HL-60 (cell line): ENCODE data around the gene TNFAIP8L3.

Experiments
- CTCF ChIP-seq: IDR thresholded peaks from one replicate; pipeline ENCODE4 v1.5.1; 2011; ENCODE audit warnings: low read length, control low read depth, inconsistent platforms; ENCODE audit not compliant: insufficient read depth
- GABPA ChIP-seq: IDR thresholded peaks from 2 replicates; pipeline ENCODE4 v1.6.1; 2012; ENCODE audit warnings: low read depth
- POLR2AphosphoS5 ChIP-seq: IDR thresholded peaks from 2 replicates; pipeline ENCODE4 v1.6.1; 2012; ENCODE audit warnings: low read depth
- SPI1 ChIP-seq: IDR thresholded peaks from 2 replicates; pipeline ENCODE4 v1.6.1; 2012; ENCODE audit warnings: low read depth, mild to moderate bottlenecking, borderline replicate concordance

DNA sequence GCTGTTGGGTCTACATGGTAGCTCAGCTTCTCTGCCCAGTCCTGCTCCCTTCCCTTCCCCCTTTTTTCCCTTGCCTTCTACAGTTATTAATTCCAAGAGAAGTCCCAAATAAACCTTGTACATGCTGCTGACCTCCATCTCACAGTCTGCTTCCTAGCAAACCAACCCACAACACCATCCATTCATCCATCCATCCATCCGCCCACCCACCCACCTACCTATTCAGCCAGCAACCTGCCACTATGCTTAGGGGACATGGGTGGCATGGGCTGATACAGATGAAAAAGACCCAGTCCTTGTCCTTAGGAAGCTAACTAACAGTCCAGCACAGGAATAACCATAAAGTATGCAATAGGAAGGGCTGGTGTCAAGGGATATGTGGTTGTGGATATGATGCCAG is 5.7 kb downstream of the TNFAIP8L3 start:
- no peak for TF ChIP-seq CTCF
- no peak for TF ChIP-seq POLR2AphosphoS5
- no peak for TF ChIP-seq SPI1
- TF ChIP-seq GABPA: no peak
